ENCODE results near the gene LYPD5.

The LYPD5 gene

GRCh38 chr19:43804432-43804831 lies 2.2 kb upstream of the LYPD5 start:
- peak in 1 of 2 experiments; percentile 5 for DNase-seq

GRCh38 chr19:43799502-43800142 lies 2.6 kb downstream of the LYPD5 start:
- peak in 1 of 2 experiments; percentile 11 for DNase-seq

- DNase-seq: peak; percentile 43 to 80
Measured at GRCh38 chr19:43798546-43799409, 3.5 kb downstream of the LYPD5 start.

GRCh38 chr19:43798026-43798545 lies 4.2 kb downstream of the LYPD5 start:
- no peak for DNase-seq

GRCh38 chr19:43797556-43797955 lies 4.7 kb downstream of the LYPD5 start:
- no peak for DNase-seq

- no peak for DNase-seq
Measured at GRCh38 chr19:43797118-43797517, 5.1 kb downstream of the LYPD5 start.

GRCh38 chr19:43790587-43790986 lies 11.7 kb downstream of the LYPD5 start:
- DNase-seq: no peak

- no peak for DNase-seq
Measured at GRCh38 chr19:43789029-43789428, 13.2 kb downstream of the LYPD5 start.

- DNase-seq: no peak
Measured at GRCh38 chr19:43786665-43787064, 15.6 kb downstream of the LYPD5 start.

- DNase-seq: peak; percentile 63 to 85
Measured at GRCh38 chr19:43784981-43785808, 17.1 kb downstream of the LYPD5 start.

- no peak for DNase-seq
Measured at GRCh38 chr19:43784241-43784980, 17.8 kb downstream of the LYPD5 start.

GRCh38 chr19:43783636-43784035 lies 18.6 kb downstream of the LYPD5 start:
- DNase-seq: no peak

GRCh38 chr19:43782689-43783231 lies 19.5 kb downstream of the LYPD5 start:
- DNase-seq: peak in 1 of 2 experiments; percentile 28

GRCh38 chr19:43782311-43782660 lies 20.0 kb downstream of the LYPD5 start:
- no peak for DNase-seq

GRCh38 chr19:43781630-43782310 lies 20.5 kb downstream of the LYPD5 start:
- no peak for DNase-seq

GRCh38 chr19:43780706-43781525 lies 21.3 kb downstream of the LYPD5 start, which contains the start of gene KCNN4:
TSS of gene KCNN4 (minus strand) at chr19:43780973. CDS start at chr19:43780861, 112 bp downstream.
- peak in 1 of 2 experiments; percentile 28 for DNase-seq

- DNase-seq: peak in 1 of 2 experiments; percentile 24
Measured at GRCh38 chr19:43779820-43780219, 22.4 kb downstream of the LYPD5 start.

- no peak for DNase-seq
Measured at GRCh38 chr19:43779147-43779819, 23.0 kb downstream of the LYPD5 start.

- peak in 1 of 2 experiments; percentile 68 for DNase-seq
Measured at GRCh38 chr19:43778651-43779050, 23.6 kb downstream of the LYPD5 start.

Measured in NCI-H526 (cell line).